ENCODE results near the gene WRAP53. TPM values are rescaled to one million over a fixed set of nuclear protein-coding genes. Genes with fewer than 3 reads are reported as not detected.

WRAP53 gene
- polyA plus RNA-seq, 1 of the 3 experiments (the other 2 are of a cell fraction): 8.6 TPM

GRCh38 chr17:7674934-7675333 is 13.3 kb upstream of the WRAP53 start (continued):
- no peak for TF ChIP-seq NRF1 (IDR thresholded peaks at IDR 0.05; ENCODE audit: low read depth, low read length)

DNA sequence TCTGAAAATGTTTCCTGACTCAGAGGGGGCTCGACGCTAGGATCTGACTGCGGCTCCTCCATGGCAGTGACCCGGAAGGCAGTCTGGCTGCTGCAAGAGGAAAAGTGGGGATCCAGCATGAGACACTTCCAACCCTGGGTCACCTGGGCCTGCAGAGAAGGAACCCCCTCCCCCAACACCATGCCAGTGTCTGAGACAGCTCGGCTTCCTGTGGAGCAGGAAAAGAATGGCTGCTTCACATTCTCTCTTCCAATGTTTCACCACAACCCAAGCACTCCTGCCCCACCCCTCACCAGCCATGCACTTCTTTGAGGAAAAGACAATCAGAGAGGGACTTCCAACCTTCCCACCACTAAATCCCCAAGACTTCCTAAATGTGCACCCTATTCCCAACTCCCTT is 11.7 kb upstream of the WRAP53 start:
- no peak overlapping the region for H3K4me2 ChIP-seq
- H3K27ac ChIP-seq (ENCODE audit: low read depth in 2 of 2, low read length in 1 of 2): no peak overlapping the region
- TF ChIP-seq EZH2phosphoT487 (IDR thresholded peaks at IDR 0.05; ENCODE audit: borderline replicate concordance, low read depth): no peak
- TF ChIP-seq JUND (IDR thresholded peaks at IDR 0.05): no peak
- no peak for TF ChIP-seq RCOR1 (IDR thresholded peaks at IDR 0.05; ENCODE audit: low read length)
- TF ChIP-seq, protein P1, sequence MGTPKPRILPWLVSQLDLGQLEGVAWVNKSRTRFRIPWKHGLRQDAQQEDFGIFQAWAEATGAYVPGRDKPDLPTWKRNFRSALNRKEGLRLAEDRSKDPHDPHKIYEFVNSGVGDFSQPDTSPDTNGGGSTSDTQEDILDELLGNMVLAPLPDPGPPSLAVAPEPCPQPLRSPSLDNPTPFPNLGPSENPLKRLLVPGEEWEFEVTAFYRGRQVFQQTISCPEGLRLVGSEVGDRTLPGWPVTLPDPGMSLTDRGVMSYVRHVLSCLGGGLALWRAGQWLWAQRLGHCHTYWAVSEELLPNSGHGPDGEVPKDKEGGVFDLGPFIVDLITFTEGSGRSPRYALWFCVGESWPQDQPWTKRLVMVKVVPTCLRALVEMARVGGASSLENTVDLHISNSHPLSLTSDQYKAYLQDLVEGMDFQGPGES (IDR thresholded peaks at IDR 0.05; ENCODE audit: low read depth, low read length): no peak
- no peak for TF ChIP-seq NRF1 (IDR thresholded peaks at IDR 0.05; ENCODE audit: low read depth, low read length)
- TF ChIP-seq, protein P2, sequence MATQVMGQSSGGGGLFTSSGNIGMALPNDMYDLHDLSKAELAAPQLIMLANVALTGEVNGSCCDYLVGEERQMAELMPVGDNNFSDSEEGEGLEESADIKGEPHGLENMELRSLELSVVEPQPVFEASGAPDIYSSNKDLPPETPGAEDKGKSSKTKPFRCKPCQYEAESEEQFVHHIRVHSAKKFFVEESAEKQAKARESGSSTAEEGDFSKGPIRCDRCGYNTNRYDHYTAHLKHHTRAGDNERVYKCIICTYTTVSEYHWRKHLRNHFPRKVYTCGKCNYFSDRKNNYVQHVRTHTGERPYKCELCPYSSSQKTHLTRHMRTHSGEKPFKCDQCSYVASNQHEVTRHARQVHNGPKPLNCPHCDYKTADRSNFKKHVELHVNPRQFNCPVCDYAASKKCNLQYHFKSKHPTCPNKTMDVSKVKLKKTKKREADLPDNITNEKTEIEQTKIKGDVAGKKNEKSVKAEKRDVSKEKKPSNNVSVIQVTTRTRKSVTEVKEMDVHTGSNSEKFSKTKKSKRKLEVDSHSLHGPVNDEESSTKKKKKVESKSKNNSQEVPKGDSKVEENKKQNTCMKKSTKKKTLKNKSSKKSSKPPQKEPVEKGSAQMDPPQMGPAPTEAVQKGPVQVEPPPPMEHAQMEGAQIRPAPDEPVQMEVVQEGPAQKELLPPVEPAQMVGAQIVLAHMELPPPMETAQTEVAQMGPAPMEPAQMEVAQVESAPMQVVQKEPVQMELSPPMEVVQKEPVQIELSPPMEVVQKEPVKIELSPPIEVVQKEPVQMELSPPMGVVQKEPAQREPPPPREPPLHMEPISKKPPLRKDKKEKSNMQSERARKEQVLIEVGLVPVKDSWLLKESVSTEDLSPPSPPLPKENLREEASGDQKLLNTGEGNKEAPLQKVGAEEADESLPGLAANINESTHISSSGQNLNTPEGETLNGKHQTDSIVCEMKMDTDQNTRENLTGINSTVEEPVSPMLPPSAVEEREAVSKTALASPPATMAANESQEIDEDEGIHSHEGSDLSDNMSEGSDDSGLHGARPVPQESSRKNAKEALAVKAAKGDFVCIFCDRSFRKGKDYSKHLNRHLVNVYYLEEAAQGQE (IDR thresholded peaks at IDR 0.05; ENCODE audit: low read depth, low read length): no peak
- no peak for TF ChIP-seq TEAD4 (IDR thresholded peaks at IDR 0.05; ENCODE audit: borderline replicate concordance, insufficient read depth)
- TF ChIP-seq MEF2A (IDR thresholded peaks at IDR 0.05; ENCODE audit: borderline replicate concordance, low read depth): no peak
- no peak for TF ChIP-seq RXRA (IDR thresholded peaks at IDR 0.05; ENCODE audit: borderline replicate concordance, low read depth)
- no peak for TF ChIP-seq TAF1 (IDR thresholded peaks at IDR 0.05; ENCODE audit: borderline replicate concordance, low read depth, low read length)
- no peak for TF ChIP-seq ELF1 (IDR thresholded peaks at IDR 0.05)
- no peak for TF ChIP-seq ZBTB33 (IDR thresholded peaks at IDR 0.05; ENCODE audit: borderline replicate concordance, low read depth)
- TF ChIP-seq TCF12 (IDR thresholded peaks at IDR 0.05): no peak
- TF ChIP-seq, protein P3, sequence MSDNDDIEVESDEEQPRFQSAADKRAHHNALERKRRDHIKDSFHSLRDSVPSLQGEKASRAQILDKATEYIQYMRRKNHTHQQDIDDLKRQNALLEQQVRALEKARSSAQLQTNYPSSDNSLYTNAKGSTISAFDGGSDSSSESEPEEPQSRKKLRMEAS (IDR thresholded peaks at IDR 0.05; ENCODE audit: low read depth): no peak
- TF ChIP-seq YY1 (IDR thresholded peaks at IDR 0.05; ENCODE audit: low read depth): no peak
- no peak for TF ChIP-seq PBX3 (IDR thresholded peaks at IDR 0.05)
- TF ChIP-seq EP300 (IDR thresholded peaks at IDR 0.05; ENCODE audit: borderline replicate concordance in 1 of 2, low read depth in 1 of 2, low read length in 1 of 2): no peak
- TF ChIP-seq FOXM1 (IDR thresholded peaks at IDR 0.05; ENCODE audit: low read depth): no peak
- no peak for TF ChIP-seq POLR2AphosphoS5 (IDR thresholded peaks at IDR 0.05; ENCODE audit: low read depth, low read length)
- H3K4me3 ChIP-seq (ENCODE audit: low read depth in 2 of 2, low read length in 1 of 2): no peak overlapping the region
- H3F3A ChIP-seq (replicated peaks; ENCODE audit: insufficient read depth): no peaks in the 10 kb centered on the region
- no CpG with 5 or more reads among the region's 5 CpGs for WGBS (ENCODE audit: low lambda C conversion rate)
- H3K27me3 ChIP-seq (ENCODE audit: insufficient read depth): no peaks in the 10 kb centered on the region
- H3K9me3 ChIP-seq: no peaks in the 10 kb centered on the region
- H3K36me3 ChIP-seq (replicated peaks in 1 of 2; ENCODE audit: control insufficient read depth in 1 of 2, insufficient read depth in 2 of 2, low read length in 1 of 2): peaks cover 30 to 40% of the 10 kb centered on the region in 2 experiments
- CTCF ChIA-PET: interaction anchor here (1.3 to 1.4 kb wide), 3 partner anchors 25 to 87 kb away, joined by 3 read pairs; partner anchors contain the start of gene ATP1B2
- no peaks in the 10 kb centered on the region for H3K4me1 ChIP-seq (ENCODE audit: control insufficient read depth in 1 of 2, insufficient read depth in 2 of 2, low read depth in 1 of 2, low read length in 1 of 2)
- DNase-seq: no peak
- H3K79me2 ChIP-seq (ENCODE audit: insufficient read depth): peaks cover 45% of the 10 kb centered on the region
- POLR2A ChIA-PET: no interaction called here
- H4K20me1 ChIP-seq (ENCODE audit: insufficient read depth): no peaks in the 10 kb centered on the region; the same call in 1 of the 2 replicates
- H3K9ac ChIP-seq: no peak overlapping the region
- H2AFZ ChIP-seq (ENCODE audit: low read depth): no peak overlapping the region
- H3K9me2 ChIP-seq: no peaks in the 10 kb centered on the region
